Fibroblast of skin of abdomen (primary cell): ENCODE data around the gene TEX30.

Experiments
- DNase-seq: peaks from one replicate; pipeline ENCODE4 v3.0.0-alpha.2; 2013

The TEX30 gene

DNA sequence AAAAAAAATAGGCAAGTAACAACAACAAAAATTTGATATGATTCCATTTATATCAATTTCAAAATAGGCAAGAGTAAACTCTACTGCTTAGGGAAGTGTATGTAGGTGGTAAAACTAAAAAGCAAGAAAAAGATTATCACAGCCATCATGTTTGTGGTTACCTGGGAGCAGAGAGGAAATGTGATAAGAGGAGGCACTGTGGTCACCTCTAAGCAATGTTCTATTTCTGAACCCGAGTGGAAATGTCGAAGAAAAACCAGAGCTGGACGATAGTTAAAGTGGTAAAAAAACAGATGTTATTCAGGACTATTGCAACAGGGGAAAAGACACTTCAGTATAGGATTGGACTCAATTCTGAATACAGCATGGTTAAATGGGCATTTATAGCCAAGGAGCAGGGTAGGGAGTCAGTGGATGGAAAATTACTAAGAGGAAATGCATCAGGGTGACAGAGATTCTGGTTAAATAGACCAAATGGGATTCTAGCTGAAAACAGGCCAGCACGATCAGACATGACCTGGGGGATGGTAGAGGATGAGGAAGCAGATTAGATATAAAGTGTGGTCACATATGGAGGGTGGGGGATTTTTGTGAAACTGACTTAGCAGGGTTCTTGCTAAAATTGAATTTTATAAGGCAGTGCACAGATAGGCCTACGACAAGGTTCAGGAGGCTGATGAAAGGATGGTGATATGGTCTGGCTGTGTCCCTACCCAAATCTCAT, 6.0 kb upstream of the TEX30 start:
- no peak for DNase-seq

DNA sequence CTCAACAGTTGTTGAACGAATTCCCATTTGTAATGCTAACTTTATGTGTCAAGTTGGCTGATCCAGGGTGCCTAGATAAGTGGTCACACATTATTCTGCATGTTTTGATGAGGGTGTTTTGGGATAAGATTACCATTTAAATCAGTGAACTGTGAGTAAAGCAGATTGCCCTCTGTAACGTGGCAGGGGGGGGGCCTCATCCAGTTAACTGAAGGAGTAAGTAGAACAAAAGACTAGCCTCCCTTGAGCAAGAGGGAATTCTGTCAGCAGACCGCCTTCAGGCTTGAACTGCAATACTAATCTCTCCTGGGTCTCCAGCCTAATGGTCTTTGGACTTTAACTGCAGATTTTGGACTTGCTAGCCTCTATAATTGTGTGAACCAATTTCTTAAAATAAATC, 4.2 kb upstream of the TEX30 start:
- DNase-seq, result no peak

DNA sequence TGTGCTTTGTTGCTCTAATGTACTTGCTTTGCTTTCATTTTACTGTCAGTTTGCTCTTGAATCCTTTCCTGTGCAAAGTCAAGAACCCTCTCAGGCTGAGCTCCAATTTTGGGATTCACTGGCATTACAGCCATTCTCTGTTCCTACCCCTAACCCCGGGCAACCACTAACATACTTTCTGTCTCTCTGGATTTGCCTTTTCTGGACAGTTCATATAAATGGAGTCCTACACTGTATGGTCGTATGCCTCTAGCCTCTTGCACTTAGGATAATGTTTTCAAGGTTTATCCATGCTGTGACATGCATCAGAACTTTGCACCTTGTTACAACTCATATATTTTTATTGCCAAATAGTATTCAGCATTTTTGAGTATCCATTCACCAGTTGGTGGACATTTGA, 2.7 kb upstream of the TEX30 start:
- no peak for DNase-seq

DNA sequence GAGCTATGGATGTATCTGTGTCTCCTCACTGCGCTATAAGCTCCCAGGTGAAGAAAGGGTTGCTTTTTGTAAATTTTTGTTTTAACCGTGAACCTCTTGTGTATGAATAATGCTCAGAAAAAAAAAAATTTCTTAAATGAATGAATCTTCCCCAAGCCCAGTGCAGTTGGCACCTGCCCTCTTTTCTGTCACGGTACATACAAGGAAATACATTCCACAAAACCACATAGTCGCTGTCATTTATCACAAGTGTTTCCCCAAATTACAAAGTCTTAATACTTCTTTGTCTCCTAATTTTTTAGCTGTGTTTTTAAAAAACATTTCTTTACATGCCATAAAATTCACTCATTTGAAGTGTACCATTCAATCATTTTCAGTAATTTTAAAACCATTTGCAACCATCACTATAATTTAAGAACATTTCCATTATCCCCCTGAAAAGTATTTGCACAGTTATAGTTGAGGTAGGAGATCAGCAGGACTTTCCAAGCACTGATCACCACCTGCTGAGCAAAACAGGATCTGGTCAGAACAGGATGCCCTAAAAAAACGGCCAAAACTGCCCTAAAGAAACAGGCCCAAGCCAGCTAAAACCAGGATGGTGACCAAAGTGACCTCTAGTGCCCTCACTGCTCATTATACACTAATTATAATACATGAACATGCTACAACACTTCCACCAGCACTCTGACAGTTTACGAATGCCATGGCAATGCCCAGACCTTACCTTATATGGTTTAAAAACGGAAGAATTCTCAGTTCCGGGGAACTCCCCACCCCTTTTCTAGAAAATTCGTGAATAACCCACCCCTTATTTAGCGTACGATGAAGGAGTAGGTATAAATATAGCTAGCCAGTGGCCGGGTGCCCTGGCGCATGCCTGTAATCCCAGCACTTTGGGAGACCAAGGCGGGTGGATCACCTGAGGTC, 1.3 kb upstream of the TEX30 start:
- DNase-seq, result no peak

DNA sequence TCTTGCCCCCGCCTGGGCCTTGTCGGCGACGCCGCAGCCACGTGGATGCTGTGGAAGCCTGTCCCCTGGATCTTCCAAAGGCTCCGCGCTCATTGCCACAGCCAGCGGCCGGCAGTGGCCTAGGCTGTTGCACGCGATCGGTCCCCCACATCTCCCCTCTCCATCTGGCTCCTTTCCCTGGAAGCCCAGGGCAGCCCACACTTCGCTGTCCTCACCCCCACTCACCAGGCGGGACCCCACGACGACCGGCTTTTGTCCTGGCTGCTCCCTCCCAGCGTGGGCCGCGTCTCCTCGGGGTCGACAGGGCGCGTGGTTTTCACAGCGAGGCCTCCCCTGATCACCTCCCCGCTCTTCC, 605 bp upstream of the TEX30 start:
- no peak for DNase-seq

DNA sequence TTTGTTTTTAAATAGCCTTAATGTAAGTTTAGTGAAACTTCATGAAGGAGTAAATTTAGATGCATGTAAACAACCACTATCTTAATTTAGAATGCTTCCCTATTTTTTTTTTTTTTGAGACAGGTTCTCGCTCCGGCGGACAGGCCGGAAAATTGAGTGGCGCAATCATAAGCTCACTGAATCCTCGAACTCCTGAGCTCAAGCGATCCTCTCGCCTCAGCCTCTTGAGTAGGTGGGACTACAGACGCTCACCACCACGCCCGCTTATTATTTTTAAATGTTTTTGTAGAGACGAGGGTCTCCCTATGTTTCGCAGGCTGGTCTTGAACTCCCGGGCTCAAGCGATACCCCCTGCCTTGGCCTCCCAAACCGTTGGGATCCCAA, 1.6 kb downstream of the TEX30 start:
- no peak for DNase-seq

DNA sequence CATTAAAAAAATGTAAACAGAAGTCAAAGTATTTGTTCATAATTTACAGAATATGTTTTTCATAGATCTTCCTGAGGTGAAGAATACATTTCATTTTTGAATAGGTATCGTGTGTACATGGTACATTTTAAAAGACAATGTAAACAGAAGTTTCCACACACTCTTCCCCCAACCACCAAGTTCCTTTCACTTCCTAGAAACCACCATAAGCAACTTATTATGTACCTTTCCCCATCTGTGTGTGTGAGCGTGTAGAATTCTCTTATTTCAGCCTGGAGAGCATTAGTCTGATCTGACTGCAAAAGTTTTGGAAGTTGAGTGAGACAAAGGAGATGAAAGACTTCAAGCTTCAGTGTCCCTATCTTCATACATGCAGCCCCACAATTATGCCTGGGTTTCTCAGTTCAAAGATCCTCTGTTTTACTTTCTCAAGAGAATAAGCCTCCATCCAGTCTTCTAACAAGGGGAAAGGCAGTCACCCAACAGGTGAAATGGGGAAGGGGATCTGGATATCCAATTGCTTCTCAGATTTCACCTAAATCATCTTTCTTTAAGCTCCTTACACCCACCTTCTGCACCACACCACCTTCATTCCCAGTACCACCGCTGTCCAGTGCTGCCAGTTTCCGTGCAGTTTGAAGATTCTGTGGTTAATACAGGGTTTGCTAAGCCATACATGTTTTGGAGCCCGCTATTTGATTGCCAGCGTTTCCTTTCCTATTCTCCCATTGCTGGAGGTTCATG, 2.1 kb downstream of the TEX30 start:
- DNase-seq, result no peak

DNA sequence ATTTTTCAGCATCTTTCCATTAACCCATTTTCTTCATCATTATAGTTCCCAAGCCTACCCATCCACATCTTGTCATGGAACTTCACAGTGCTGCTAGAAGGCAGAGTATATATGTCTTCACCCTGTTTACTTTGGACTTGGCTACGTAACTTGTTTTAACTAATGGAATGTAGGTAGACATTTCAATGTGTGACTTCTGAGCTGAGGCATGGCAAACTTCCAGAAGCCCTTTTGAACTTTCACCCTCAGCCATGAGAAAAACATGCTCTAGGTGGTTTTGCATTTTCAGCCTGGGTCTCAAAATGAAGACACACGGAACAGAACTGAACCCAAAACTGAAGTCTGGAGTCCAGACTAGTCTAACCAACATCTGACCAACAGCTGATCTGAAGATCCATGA, 3.2 kb downstream of the TEX30 start:
- DNase-seq, result no peak

DNA sequence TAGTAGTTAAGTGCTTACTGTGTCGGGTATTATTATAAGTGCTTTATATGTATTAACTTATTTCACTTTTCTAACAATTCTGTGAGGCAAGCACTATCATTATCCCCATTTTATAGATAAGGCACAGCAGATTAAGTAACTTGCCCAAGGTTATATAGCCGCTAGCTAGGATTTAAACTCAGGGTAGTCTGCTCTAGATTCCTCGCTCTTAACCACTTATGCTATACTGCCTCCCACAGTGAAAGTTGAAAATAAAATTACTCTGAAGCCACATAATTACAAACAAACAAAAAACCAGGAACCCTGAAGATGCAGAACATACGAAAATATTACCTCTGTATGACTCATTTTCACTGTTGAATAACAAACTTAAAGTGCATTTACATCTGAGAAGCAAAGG, 3.9 kb downstream of the TEX30 start:
- peak; percentile 2 for DNase-seq

DNA sequence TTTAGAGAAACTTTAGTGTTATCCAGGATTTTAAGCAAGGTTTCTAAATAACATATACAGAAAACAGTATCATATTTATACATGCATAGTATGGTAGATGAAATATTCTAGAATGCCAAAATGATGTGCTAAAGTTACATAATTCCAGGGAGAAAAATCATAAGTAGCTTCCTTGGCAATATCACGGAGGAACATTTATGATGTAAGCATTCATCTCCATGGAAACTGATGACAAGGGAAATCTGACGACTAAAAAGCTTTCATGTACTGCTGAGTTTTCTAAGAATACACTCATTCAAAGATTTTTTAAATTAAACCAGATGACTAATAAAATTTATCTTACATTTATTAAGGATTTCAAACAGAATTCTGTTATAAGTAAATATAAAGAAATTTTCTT, 4.7 kb downstream of the TEX30 start:
- DNase-seq, result no peak

DNA sequence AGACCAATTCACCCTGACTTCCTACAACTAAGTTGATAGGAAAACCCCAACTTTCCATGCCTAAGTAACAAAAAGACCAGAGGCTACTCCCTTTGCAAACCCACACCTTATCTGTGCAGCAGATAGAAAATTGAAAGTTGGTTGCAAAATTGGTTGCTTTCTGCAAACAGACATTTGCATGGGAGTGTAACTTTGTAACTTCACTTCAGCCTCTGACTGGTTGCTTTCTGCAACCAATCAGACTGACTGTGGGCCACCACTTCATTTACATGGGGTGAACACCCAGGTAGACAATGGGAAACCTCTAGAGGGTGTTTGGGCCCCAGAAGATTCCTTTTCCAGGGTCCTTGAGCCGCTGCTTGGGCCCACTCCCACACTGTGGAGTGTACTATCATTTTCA, 9.8 kb downstream of the TEX30 start:
- DNase-seq, result no peak

DNA sequence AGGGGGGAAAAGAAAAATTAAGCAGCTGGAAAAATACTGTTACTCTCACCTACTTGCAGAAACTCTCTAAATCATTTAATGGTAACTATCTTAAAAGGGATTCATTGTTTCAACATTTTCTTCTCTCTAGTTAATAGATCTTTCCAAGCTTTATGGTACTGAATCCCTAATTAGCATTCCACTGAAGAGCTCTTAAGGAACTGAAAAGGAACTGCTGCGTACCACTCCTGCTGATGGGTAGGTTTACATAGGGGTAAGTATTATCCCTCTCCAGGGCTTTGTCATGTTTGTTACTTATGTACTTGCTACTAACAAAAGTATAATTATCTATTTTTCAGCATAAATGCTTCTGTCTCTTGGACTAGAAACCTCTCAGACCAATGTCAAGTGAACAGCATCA, 12.5 kb downstream of the TEX30 start:
- DNase-seq, result no peak

DNA sequence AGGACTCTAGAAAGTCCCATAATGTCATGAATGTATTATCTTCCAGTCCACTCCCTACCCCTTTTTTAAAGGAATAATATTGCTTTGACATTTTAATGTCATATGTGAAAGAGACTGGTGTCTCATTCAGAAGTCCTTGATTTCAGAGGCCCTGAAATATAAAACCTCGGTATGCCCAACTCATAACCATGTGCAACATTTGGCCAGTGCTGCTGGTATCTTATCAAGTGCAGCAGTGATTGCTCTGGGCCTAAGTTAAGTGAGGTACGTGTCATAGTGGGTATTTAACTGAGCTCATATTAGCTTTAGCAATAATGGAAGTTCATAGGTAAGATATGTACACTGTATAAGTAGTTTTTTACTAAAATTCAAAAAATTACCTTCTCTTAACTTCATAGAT, 14.7 kb downstream of the TEX30 start:
- no peak for DNase-seq

DNA sequence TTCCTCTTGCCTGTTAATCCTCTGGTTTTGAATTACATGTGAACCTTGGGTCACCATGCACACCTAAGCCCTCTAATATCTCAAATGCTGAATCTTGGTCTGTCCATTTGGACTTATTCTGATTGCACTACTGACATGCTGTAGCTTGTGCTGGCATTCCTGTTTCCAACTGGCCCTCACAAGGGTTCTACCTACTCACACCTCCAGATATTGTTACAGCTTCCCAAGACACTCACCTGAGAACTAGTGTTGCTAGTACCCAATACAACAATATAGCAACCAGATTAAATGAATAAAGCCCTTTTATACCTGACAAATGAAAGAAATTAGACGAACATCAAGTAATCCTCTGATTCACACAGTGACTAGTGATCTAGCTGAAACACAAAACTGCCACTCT, 16.6 kb downstream of the TEX30 start:
- no peak for DNase-seq

DNA sequence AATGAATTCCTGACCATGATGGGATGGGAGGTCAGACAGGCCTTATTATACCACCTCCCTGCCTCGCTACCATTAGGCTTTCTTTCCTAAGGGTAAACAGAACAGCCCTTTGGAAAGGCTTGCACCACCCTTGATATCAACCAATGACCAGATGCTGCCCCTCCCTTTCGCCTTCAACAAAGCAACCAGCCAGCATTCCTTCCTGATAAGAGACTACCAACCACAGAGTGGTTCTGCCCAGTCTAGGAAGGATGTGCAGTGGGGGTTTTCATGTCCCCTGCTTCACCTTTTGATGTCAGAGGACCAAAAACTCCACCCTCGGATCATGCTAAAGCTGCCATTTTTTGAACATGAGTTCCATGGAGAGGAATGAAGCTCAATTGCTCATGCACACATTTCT, 21.7 kb downstream of the TEX30 start:
- DNase-seq, result no peak

DNA sequence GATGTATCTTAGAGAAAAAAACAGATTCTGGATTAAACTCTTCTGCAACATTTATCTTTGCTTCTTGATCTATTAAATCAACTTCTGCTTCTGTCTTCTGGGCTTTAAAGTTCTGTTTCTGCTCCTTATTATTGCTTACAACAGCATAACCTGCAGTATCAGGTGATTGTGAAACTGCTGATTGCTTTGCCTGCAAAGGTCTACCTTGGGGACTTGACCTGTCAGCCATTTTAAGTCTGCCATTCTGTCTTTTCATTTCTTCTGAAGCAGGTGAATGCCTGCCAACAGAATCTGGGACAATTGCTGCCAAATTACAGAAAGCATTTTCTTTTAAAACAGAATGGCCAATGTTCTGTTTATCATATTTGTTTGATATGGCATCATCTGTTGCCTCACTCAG, 31.1 kb downstream of the TEX30 start:
- no peak for DNase-seq

DNA sequence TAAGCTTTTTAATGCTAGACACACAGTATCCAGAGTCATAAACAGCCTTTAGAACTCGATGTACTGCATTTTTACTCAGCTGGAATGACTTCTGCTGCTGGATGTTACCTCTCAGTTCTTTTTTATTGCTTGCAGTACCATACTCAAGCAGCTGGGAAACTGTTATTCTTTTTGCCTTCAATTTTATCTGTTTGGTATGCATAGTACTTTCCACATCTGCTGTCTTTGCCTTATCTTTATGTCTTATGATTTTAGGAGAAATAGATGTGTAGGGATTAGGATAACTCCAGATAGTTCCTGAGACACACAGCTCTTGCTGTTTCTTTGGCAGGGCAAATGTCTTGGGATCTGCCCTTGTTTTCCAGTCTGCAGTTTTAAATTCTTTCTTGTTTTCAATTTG, 31.5 kb downstream of the TEX30 start:
- DNase-seq, result no peak

DNA sequence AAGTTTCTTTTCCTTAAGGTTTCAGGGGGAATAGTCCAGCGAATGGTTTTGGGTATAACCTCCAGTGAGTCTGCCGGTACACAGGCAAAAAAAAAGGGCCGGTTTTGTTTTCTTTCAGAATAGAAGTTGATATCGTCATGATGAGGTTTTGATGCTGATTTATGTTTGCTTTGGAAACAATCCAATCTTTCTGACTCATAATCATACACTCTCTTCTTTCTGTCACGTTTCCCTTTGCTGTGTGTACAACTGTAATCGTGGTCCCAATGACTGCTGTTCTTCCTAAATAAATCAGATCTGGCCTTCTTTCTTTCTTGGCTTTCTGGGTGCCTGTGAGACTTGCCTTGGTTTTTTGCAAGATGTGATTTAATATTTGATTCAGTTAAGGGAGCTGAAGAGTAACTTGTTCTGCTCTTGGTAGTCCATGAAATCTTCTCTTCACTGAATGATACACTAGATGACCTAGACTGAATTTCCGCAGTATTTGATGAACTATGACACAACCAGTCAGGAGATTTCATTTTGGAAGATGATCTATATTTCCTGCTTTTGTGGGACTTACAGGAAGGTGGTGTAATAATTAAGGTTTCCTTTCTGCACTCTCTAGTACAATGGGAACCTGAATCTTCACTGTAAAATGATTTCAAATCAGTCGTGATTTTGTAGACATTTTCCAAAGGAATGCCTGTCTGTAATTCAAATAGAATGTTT, 43.9 kb downstream of the TEX30 start:
- peak; percentile 21 for DNase-seq

DNA sequence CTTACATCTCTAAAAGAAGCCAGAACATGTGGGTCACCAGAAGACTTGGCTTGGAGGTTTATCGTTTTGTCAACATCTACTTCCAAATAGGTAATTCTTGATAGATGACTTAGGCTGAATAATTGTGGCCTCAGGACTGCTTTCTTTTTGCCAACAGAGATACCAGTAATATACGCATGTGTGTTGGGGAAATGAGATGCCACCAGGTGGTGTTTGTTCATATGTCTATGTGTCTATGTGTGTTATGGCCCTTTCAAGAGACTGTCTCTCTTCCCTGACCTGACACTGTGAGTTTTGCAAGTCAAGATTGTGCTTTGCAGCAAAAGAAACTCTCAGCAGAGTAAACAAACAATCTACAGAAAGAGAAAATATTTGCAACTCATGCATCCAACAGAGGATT, 47.2 kb downstream of the TEX30 start:
- DNase-seq, result no peak

DNA sequence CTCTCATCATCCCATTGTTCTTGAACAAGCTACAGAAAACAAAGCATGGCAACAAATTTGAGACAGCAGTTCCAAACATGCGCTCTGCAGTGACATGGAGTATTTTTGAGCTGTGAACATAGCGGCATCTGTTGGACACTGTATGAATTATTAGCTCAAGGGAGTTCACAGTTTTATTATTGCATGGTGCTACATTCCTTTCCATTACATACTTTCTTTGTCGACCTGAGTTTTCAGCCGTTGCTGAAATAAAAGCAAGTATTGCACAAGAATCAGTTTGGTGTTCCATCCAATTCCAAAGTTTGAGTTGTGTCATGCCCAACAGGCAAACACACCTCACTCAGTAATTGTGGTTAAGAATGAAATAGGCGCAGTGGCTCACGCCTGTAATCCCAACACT, 48.7 kb downstream of the TEX30 start:
- DNase-seq, result peak; percentile 55

DNA sequence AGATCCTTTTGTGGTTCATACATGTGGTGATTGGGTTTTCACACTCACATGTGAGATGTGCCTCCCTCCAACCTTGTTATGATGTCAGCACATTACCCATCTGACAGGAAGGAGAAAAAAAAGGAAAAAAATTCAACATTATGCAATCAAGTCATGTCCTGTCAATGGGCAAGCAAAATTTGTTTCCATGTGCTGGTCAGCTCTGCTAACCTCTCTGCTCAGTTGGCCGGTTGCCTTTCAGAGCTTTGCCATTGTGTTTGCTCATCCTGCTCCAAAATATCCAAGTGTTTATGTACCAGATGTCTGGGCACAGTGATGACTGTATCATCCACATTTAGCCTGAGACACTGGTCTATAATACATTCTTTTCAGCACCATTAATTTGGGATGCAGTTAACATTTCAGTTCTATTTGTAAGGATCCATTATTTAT, 51.8 kb downstream of the TEX30 start:
- DNase-seq, result no peak

DNA sequence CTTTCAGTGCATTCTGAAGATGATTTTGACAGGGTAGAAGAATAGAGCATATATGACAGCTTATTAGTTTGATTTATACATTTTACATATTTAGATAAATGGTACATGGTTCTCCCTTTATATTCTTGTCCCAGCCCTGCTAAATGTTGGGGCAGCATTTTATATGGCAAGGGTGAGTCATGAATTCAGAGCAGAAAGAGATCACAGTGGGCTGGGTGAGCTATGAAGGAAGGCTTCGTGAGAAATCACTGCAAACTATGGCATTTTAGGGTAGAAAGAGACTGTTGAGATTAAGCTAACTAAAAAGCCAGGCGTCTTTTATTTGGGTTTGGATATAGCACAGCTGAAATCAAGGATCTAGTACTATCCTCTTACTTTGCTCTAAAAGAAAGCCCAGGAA, 54.8 kb downstream of the TEX30 start:
- DNase-seq, result no peak
